A673 (cell line): ENCODE measurements around the gene SPSB1. TPM values are rescaled to one million over a fixed set of nuclear protein-coding genes. Genes with fewer than 3 reads are reported as not detected.

ENCODE experiments used
- BruUV-seq: library from RNA; stranded (reverse); fragments of 400-500 nt; replicated peaks from 2 replicates; lab custom pipeline; 2021; lab: Mats Ljungman, UMichigan
- CTCF ChIA-PET: fragments of 300-600 bp; sonication (Branson Sonifier 250); formaldehyde crosslinking; loops from one replicate; lab custom pipeline; 2022; ENCODE audit warnings: antibody characterized with exemption; lab: Charles Lee
- POLR2A ChIA-PET: fragments of 300-600 bp; sonication (Branson Sonifier 250); formaldehyde crosslinking; loops from one replicate; lab custom pipeline; 2022; ENCODE audit warnings: antibody characterized with exemption; ENCODE audit not compliant: low non-redundant PET; lab: Charles Lee
- DNase-seq: peaks from one replicate; pipeline ENCODE4 v3.0.0-alpha.2; 2015; ENCODE audit warnings: low spot score
- H3K27ac ChIP-seq: fragments of 200-600 bp; sonication (generic); 2 replicates; pipeline ENCODE4 v1.5.1; 2016; ENCODE audit warnings: mixed run types, low read depth, mild to moderate bottlenecking, mixed read lengths, antibody characterized with exemption, low read length; ENCODE audit not compliant: poor library complexity, severe bottlenecking
- H3K27me3 ChIP-seq: fragments of 200-600 bp; sonication (generic); replicated peaks from 2 replicates; pipeline ENCODE4 v1.6.1; 2017; ENCODE audit warnings: mixed run types, low read depth, mild to moderate bottlenecking, mixed read lengths, antibody characterized with exemption, low read length; ENCODE audit not compliant: insufficient read depth, poor library complexity
- H3K36me3 ChIP-seq: fragments of 200-600 bp; sonication (generic); 2 replicates; pipeline ENCODE4 v1.6.1; 2016; ENCODE audit warnings: mixed run types, mild to moderate bottlenecking, mixed read lengths, antibody characterized with exemption, low read length; ENCODE audit not compliant: insufficient read depth, poor library complexity, severe bottlenecking
- H3K4me1 ChIP-seq: fragments of 200-600 bp; sonication (generic); 2 replicates; pipeline ENCODE4 v1.6.1; 2017; ENCODE audit warnings: mixed run types, mild to moderate bottlenecking, mixed read lengths, antibody characterized with exemption, low read length; ENCODE audit not compliant: insufficient read depth, poor library complexity, severe bottlenecking
- H3K4me3 ChIP-seq: fragments of 200-600 bp; sonication (generic); 2 replicates; pipeline ENCODE4 v1.5.1; 2016; ENCODE audit warnings: low read depth, mixed run types, mild to moderate bottlenecking, mixed read lengths, low read length; ENCODE audit not compliant: poor library complexity, severe bottlenecking
- H3K9me3 ChIP-seq: fragments of 200-600 bp; sonication (generic); 2 replicates; pipeline ENCODE4 v1.6.1; 2016; ENCODE audit warnings: mixed run types, low read depth, mild to moderate bottlenecking, mixed read lengths, antibody characterized with exemption, low read length; ENCODE audit not compliant: poor library complexity, severe bottlenecking
- EZH2 ChIP-seq: fragments of 200-600 bp; sonication (generic); IDR thresholded peaks from 2 replicates; pipeline ENCODE4 v1.6.1; 2017; ENCODE audit warnings: borderline replicate concordance, low read depth, mild to moderate bottlenecking, mixed read lengths, antibody characterized with exemption, low read length; ENCODE audit not compliant: poor library complexity, severe bottlenecking
- intact Hi-C: fragments of 100-400 bp; cut with micrococcal nuclease; formaldehyde crosslinking; loops from one replicate; pipeline ENCODE4 v1.10.0; 2022; ENCODE audit not compliant: unreplicated experiment
- total RNA-seq: library from RNA; stranded (reverse); gene quantifications from 2 replicates; pipeline ENCODE4 v1.2.3, GENCODE V29; 2021
- TF ChIP-seq, protein P1 (sequence below): fragments of 300-800, 200-600 bp; sonication (generic); conservative IDR thresholded peaks from 2 replicates; pipeline ENCODE4 v1.5.1; 2017; ENCODE audit warnings: low read depth, mild to moderate bottlenecking, antibody characterized with exemption, low read length, moderate library complexity, mixed read lengths

The SPSB1 gene
- total RNA-seq, 1 experiment from 2014 or later: 11.8 TPM

DNA sequence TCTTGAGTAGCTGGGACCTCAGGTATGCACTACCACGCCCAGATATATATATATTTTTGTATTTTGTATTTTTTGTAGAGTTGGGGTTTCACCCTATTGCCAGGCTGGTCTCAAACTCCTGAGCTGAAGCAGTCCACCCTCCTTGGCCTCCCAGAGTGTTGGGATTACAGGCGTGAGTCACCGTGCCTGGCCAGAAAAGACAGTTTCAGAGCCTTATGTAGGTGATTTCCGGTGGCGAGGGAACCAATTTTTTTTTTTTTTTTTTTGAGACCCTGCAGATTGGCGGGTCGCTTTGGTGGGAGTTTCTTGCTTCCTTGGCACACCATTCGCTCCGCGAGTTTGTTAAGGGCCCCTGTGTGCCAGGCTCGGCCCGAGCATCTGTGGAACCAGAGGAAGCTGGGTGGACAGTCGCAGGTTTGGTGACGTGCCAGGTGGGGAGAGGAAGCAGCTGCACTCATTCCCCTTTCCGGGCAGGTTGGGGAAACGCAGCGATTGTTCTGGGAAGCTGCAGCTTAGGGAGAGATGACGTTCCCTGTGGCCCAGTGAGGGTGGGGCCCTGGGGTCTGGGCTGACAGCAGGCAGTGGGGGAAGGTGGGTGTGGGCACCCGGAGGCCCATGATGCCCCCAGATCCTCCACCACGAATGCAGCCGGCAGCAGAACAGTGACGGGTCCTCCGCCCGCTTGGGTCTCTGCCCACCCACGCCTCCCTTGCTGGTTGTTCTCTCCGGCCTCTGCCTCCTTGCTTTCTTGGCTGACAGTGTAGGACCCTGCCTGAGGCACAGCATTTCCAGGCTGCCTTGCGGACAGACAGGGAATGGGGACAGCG, 25.1 kb downstream of the SPSB1 start:
- H3K4me3 ChIP-seq: no peak overlapping the region
- H3K4me1 ChIP-seq: no peaks in the 10 kb centered on the region
- ChIA-PET CTCF (interaction anchor here (0.6 kb wide), 1 partner anchor 333 kb away, joined by 4 read pairs; no protein-coding TSS in a partner anchor), POLR2A (no interaction called here)
- intact Hi-C loops: no loop called here
- peak; percentile 12 for DNase-seq
- TF ChIP-seq, protein P1, sequence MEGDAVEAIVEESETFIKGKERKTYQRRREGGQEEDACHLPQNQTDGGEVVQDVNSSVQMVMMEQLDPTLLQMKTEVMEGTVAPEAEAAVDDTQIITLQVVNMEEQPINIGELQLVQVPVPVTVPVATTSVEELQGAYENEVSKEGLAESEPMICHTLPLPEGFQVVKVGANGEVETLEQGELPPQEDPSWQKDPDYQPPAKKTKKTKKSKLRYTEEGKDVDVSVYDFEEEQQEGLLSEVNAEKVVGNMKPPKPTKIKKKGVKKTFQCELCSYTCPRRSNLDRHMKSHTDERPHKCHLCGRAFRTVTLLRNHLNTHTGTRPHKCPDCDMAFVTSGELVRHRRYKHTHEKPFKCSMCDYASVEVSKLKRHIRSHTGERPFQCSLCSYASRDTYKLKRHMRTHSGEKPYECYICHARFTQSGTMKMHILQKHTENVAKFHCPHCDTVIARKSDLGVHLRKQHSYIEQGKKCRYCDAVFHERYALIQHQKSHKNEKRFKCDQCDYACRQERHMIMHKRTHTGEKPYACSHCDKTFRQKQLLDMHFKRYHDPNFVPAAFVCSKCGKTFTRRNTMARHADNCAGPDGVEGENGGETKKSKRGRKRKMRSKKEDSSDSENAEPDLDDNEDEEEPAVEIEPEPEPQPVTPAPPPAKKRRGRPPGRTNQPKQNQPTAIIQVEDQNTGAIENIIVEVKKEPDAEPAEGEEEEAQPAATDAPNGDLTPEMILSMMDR: no peak
- no peak for TF ChIP-seq EZH2
- BruUV-seq: no TSS peak
- H3K27me3 ChIP-seq: no peaks in the 10 kb centered on the region
- no peaks in the 10 kb centered on the region for H3K36me3 ChIP-seq
- no peaks in the 10 kb centered on the region for H3K9me3 ChIP-seq
- no peak overlapping the region for H3K27ac ChIP-seq

DNA sequence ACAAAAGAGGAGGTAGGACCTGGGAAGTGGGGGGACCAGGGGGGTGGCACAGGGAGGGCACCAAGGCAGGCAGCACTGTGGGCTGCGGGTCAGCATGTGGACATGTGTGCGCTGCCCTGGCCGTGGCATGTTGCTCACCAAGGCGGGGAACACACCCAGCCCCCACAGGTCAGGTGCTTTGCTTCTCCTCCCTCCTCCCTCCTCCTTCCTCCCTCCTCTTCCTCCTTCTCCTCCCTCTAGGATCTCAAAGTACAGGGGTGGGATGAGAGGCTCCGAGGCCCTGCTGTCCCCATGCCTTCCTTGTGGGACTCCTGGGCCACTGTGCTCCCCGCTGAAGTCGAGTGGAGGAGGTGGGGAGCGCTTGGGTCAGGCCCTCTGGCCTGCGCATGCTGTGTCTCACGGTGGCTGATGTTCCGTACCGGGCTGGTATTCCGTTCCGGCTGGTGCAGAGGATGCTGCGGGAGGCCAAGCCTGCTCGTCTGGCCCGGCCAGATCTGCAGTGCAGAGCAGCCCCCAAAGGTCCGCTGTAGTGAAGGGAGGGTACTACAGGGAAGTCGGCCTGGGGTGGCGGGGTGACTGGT, 26.6 kb downstream of the SPSB1 start:
- Histone ChIP-seq H3K4me1 (no peaks in the 10 kb centered on the region), H3K27me3 (no peaks in the 10 kb centered on the region), H3K9me3 (no peaks in the 10 kb centered on the region), H3K36me3 (no peaks in the 10 kb centered on the region), H3K4me3 (no peak overlapping the region), H3K27ac (no peak overlapping the region)
- DNase-seq: no peak
- BruUV-seq: no TSS peak
- intact Hi-C loops: no loop called here
- CTCF ChIA-PET: no interaction called here
- POLR2A ChIA-PET: no interaction called here
- no peak for TF ChIP-seq EZH2
- TF ChIP-seq, protein P1: no peak

GRCh38 chr1:9319789-9320519, 27.3 kb downstream of the SPSB1 start:
- no peak for DNase-seq
- H3K4me1 ChIP-seq: no peaks in the 10 kb centered on the region
- ChIA-PET CTCF (no interaction called here), POLR2A (no interaction called here)
- BruUV-seq: no TSS peak
- TF ChIP-seq, protein P1: no peak
- no peak for TF ChIP-seq EZH2
- no peak overlapping the region for H3K4me3 ChIP-seq
- H3K27ac ChIP-seq: no peak overlapping the region
- intact Hi-C loops: no loop called here
- no peaks in the 10 kb centered on the region for H3K36me3 ChIP-seq
- no peaks in the 10 kb centered on the region for H3K9me3 ChIP-seq
- H3K27me3 ChIP-seq: no peaks in the 10 kb centered on the region
